GM18519 (cell line): ENCODE results near the gene SLCO2B1.

ENCODE experiments used
- ATAC-seq: cut with Tn5 transposase; IDR thresholded peaks from one replicate; pipeline ENCODE4 v1.9.1; 2021; ENCODE audit warnings: mild to moderate bottlenecking, moderate library complexity; ENCODE audit not compliant: unreplicated experiment, low FRiP score

SLCO2B1 gene

DNA sequence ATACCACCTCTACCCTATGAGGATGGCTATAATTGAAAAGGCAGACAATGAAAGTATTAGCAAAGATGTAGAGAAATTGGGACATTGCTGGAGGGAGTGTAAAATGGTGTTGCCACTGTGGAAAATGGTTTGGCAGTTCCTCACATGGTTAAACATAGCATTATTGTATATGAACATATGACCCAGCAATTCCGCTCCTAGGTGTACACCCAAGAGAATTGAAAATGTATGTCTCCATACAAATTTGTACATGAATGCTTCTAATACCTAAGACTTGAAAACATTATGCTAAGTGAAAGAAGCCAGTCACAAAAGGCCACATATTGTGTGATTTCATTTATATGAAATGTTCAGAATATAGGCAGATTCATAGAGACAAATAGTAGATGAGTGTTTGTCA lies 10.0 kb downstream of the SLCO2B1 start:
- no peak for ATAC-seq

DNA sequence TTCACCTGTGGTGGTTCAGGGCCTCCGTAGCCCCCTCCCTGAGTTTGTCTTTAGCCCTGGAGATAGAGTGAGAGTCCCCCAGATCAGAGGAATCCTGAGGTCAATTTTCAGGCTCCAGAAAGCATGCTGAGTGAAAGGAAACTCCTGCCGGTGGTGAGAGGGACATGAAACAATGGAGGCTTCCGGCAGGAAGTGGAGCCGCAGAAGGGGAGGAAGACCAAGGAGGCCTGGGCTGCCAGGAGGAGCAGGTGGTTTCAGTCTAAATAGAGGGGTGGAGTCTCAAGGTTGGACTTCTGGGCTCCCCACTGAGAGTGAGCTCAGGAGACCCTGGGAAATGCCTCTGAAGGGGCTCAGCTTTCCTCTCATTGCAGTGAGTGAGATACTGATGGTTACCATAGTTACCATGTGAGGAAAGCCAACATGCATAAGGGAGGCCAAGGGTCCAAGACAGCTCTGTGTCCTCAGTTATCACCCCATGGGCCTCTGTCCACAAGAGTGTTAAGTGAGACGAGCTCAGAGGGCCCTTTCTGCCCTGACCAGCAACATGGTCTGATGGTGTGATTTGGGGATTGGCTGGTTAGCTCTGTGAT lies 10.7 kb downstream of the SLCO2B1 start:
- ATAC-seq = no peak

DNA sequence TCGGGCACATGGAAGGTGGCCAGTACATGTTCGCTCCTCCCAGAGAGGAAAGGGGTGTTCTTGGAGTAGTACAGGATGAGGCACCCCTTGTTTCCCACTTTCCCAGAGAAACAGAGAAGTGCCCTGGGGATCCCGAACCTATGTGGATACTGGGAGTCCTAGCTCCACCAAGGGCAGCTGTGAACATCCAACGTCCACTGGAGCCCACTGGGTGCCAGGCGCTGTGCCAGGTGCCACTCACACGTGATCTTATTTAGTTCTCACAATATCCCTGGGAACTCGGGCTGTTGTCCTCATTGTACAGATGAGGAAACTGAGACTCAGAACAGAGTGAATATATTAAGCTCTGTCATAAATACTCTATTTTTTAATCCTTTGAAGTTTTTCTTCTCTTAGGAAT lies 12.0 kb downstream of the SLCO2B1 start:
- no peak for ATAC-seq

DNA sequence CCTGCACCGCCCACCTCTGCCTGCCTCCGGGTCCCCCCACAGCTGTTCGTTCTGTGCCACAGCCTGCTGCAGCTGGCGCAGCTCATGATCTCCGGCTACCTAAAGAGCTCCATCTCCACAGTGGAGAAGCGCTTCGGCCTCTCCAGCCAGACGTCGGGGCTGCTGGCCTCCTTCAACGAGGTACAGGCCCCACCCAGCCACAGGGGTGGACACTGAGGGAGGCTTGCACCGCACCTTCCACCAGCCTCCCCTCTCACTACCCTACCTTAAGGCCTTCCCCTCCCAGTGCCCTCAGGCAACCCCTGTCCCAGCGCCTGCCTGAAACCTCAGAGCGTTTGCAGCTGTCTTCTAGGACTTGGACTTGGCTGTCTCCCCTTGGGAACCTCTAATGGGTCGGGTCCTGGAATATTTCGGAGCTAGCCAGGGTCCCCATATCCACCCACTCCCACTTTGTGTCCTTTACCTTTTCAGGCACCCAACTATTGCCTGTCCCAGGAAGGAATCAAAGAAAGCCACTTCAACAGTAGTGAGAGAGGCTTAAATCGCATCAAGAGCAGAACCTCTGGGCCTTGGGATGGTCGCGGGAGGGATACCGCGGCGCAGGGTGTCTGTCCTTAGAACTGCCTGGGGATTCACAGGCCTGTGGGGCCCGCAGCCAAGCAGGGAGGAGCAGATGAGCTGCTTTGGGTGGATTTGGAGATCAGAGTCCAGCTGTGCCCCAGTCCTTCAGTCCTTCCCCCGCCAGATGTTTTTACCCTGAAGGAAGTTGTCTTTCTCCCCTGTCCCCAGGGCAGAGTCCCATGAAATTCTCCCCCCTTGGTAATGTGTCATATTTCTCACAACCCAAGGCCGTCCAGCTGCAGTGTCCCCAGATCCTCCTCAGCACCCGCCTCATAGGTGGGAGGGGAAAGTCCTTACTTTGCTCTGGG lies 13.3 kb downstream of the SLCO2B1 start:
- no peak for ATAC-seq

DNA sequence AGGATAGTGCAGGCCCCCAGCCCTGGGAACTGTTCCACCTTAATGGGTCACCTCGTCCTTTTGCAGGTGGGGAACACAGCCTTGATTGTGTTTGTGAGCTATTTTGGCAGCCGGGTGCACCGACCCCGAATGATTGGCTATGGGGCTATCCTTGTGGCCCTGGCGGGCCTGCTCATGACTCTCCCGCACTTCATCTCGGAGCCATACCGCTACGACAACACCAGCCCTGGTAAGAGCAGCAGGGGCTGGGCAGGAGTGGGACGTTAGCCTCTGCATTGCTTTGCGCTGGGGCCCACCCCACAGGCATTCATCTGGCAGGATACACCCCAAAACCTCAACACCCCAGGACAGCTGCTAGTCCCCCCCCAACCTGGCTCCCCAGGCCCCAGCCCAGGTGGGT lies 14.8 kb downstream of the SLCO2B1 start:
- no peak for ATAC-seq

DNA sequence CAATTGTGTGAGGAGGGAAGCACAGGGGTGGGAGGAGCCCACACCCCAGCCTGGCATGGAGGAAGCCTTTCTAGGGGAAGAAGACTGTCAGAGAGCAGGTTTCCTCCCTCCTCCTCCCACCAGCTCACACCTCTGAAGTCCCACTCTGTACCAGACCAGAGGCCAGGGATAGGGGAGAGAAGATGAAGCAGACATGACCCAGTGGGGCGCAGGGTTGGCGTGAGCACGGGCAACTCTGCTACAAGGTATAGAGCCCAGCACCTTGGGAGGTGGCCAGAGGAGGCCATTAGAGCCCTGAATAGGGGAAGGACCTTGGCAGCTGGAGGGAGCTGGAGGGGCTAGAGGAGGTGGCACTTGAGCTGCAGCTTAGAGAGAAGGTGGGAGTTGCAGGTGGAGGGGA lies 15.9 kb downstream of the SLCO2B1 start:
- no peak for ATAC-seq

DNA sequence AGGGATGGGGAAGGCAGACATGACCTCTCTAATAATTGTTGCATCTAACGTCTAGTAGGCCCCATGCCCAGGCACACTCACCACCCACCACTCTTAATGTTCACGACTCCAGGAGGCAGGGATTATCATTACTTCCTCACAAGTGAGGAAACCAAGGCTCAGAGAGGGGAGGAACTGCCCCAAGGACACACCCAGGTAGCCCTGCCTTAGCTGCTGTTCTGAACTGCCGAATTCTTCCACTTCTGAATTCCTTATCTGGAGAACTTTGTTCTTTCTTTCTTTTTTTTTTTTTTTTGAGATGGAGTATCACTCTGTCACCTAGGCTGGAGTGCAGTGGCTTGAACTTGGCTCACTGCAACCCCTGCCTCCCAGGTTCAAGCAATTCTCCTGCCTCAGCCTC lies 16.7 kb downstream of the SLCO2B1 start:
- no peak for ATAC-seq

DNA sequence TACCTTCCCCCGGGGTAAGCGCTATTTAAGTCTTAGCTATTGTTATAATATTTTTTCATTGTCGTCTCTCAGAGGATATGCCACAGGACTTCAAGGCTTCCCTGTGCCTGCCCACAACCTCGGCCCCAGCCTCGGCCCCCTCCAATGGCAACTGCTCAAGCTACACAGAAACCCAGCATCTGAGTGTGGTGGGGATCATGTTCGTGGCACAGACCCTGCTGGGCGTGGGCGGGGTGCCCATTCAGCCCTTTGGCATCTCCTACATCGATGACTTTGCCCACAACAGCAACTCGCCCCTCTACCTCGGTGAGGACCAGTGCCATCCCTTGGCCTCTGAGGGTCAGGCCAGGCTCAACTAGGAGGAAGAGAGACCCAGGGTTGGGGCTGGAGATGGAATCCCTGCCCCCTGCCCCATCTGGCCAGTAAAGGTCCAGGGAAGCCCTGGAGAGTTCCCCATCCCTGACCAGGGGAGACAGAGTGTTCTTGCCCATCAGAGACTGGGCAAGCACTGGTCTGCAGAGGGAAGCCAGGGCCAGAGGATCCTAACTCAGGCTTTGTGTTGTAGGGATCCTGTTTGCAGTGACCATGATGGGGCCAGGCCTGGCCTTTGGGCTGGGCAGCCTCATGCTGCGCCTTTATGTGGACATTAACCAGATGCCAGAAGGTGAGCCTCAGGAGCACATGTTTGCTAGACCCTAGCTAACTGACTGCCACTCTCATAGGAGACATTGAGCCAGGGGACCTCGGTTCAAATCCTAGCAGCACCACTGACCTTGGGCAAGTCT lies 18.4 kb downstream of the SLCO2B1 start:
- no peak for ATAC-seq

DNA sequence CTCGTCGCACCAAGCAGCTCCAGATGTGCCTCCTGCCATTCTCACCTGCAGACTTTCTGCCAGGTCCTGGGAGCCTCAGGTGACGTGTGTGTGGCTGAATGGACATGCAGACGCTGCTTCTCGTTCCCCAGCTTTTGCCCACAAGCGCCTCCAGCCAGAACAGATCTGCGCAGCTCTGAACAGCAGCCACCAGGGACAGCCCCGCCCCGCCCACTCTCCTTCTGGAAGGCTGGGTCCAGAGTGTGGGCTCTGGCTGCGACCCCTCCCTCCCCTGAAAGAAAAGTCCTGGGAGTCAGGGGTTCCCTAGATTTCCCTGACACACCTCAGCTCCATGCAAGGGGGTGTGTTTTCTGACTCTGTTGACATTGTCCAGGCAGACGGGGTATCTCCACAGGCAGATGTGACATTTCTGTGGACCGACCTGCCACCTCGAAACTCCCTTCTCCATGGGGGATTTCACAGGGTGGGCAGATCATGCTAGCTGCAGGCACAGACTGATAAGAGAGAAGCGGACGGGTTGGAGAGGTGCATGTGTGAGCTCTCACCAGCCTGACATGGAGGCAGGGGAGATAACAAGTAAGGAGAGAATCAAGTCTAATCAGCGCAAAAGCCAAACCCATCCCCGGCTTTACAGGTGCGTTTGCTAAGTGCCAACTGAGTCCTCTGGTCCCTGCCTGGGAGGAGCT lies 19.8 kb downstream of the SLCO2B1 start:
- ATAC-seq = no peak

DNA sequence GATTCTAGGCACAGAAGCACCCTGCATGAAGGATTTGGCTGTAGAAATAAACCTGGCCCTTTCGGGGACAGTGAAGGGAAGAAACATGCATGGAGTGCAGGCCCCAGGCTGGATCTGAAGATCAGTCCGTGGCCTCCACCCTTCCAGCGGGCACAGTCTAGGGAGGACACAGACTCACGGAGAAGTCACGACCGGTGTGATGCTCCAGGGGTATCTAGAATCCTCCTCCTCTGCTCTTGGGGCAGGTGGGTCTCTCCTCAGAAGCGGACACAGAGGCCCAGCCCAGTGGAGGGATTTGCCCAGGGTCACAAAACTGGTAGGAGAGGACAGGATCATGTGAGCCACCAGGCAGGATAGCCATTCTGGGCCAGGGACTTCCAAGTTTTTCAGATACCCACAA lies 22.4 kb downstream of the SLCO2B1 start:
- ATAC-seq = no peak

DNA sequence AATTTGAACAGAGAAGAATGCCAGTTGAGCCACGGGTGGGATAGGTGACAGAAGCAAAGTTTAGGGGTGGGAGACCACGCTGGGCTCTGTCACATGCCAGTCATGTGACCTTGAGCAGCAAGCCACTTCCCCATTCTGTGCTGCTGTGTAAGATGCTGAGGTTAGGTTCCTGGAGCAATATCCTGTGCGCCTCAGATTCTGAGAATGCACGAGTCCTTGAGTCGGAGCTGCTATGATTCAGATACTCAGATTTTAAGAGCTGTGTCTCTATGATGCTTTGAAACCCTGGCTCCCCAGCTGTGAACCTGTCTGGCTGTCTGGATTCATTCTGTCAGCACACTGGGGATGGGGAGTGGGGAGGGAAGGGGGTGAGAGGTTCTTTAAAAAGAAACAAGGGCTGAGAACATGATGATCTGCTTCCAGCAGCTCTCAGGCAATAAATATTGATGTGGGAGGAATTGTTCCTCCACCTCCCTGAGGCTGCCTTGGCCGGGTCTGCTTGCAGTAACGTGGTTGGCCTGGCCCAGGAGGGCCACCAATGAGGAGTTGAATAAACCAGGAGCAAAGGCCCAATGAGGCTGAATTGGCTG lies 24.0 kb downstream of the SLCO2B1 start:
- ATAC-seq = no peak

DNA sequence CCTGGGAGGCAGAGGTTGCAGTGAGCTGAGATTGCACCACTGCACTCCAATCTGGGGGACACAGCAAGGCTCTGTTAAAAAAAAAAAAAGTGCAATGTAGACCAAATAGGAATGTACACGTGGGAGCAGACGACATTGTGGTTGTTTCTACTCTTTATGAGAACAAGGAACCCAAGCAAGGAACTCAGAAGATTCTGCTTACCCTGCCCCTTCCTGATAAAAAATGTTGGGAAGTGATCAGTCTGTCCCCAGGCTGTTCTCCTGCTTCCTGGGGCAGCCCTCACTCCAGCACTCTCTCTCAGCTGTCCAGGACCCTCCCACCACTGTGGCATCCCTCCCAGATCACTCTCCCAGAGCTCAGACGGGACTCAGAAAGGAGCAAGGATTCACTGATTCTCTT lies 31.8 kb downstream of the SLCO2B1 start:
- ATAC-seq = no peak

DNA sequence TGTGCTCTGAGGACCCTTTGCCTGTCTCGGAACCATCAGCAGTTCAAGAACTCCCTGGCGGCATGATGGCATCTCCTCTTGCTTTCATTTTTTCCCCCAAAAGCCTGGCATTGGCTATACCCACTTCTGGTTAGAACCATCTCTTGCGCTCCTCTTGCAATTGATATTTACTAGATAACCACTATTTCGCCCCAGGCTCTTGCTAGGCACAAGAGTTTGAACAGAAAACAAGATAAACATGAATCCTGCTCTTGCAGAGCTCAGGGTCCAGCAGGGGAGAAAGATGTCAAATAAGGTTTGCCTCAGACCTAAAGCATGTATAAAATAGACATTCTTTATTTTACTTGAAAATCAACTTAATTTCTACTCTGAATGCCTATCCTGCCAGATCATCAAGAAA lies 33.1 kb downstream of the SLCO2B1 start:
- ATAC-seq = no peak

DNA sequence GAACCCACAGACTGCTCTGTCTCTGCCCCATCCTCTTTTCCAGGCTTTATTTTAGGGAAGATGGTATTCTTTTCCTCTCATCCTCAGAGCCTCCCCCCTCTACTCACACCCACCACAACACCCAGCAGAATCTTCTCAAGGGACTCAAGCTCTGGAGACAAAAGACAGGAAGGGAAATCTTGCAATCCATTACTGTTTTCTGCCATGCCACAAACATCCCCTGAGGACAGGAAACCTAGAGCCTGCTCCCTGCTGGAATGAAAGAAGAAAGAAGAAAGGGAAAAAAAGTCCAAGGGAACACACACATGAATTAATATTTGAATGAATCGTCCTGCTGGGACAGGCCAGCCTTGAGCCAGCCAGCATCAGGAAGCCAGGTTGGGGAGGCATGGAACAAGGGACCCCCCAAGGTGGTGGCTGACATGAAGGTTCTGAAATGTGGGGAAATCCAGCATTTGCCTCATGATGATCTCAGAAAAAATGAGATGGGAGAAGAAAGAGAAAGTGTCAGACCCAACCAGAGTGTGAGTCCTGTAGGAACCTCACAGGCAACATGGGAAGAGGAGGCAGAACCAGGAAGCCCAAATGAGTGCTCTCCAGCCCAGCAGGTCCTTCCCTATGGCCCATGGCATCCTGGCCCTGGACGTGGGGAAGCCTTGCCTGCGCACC lies 34.0 kb downstream of the SLCO2B1 start:
- no peak for ATAC-seq

DNA sequence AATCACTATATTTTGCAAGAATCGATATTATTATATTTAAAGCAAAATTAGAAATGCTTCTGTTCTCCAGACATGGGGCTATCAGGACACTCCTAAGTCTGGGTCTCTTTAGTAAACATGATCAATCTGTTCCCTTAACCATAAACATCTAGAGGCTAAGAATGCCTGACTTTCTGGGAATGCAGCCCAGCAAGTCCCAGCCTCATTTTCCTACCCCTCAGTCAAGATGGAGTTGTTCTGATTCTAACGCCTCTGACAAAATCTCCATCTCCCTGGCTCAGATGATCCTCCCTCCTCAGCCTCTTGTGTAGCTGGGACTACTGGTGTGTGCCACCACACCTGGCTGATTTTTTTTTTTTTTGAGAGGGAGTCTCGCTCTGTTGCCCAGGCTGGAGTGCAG lies 35.0 kb downstream of the SLCO2B1 start:
- no peak for ATAC-seq

DNA sequence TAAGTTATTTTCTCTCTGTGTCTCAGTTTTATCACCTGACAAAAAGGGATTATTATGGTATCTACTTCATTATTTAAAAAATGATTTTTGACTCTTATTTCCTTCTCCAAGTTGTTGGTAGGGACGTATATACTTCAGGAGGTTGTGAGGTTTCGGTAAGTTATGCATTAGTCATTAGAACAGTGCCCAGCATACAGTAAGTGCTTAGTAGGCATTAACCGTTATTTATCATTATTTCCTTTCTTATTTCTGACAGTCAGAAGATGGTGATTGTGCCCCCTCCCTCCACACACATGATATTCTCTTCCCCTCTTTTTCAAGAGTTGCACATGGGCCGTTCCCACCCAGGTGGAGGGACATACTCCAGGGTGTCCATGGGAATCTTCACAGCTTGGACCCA lies 36.1 kb downstream of the SLCO2B1 start:
- ATAC-seq = no peak

DNA sequence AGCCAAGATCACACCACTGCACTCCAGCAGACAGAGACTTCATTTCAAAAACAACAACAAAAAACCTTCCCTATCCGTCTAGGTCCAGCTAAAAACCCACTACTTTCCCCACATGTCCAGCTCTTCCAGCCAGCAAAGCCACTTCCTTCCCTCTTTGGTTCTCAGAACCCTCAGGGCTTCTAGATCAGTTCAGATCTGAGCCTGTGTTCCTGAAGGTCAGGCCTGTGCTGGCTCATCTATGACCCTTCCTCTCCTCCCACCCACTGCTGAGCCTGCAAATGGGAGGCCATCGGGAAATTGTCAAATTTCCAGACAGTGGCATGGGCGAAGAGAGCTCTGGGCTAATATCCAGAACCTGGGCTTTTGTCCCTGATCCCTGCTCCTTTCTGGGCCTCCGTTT lies 37.8 kb downstream of the SLCO2B1 start:
- ATAC-seq = no peak

DNA sequence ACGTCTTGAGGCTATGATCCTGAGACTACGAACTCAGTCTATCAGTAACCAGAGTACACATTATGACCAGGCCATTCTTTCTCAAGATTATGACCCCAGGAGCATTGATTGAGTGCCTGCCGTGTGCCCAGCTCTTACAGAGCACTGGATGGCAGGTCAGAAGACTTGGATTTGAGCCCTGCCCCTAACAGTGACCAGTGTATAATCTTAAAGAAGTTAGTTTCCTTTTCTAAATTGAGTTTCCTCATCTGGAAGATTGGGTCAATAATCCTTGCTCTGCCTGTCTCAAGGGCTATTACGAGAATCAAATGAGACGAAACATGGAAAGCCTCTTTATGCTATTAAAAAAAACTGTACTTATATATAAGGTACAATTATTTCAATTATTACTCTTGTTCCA lies 38.2 kb downstream of the SLCO2B1 start:
- no peak for ATAC-seq

DNA sequence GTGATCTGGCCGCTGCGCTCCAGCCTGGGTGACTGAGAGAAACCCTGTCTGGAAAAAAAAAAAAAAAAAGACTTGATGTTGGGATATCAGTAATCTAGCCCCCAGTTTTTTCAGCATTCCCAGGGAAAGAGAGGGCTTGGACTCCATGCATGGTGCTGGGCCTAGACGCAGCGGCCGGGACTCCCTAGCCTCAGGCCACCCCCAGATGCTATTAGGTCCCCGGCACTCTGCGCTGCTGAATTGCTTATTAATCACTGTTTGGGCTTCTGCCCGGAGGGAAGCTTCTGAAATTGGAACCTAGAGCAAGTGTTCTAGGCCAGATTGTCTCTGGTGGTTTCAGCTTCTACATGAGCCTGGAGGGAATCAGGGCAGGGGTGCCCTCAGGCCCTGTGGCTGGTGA lies 39.0 kb downstream of the SLCO2B1 start:
- no peak for ATAC-seq
